ENCODE measurements around the gene NFIB.

NFIB gene

GRCh38 chr9:14340219-14340873 is 26.4 kb upstream of the NFIB start:
- TF ChIP-seq ZNF274 (IDR thresholded peaks at IDR 0.05; ENCODE audit: low read depth, low read length) = no peak
- no peak overlapping the region for H3K4me3 ChIP-seq (ENCODE audit: low read length)

- no peak overlapping the region for H3K4me3 ChIP-seq (ENCODE audit: low read length)
- no peak for TF ChIP-seq ZNF274 (IDR thresholded peaks at IDR 0.05; ENCODE audit: low read depth, low read length)
Observed at GRCh38 chr9:14339746-14340145, 25.8 kb upstream of the NFIB start.

GRCh38 chr9:14337615-14338014 is 23.7 kb upstream of the NFIB start:
- no peak for TF ChIP-seq ZNF274 (IDR thresholded peaks at IDR 0.05; ENCODE audit: low read depth, low read length)
- no peak overlapping the region for H3K4me3 ChIP-seq (ENCODE audit: low read length)

GRCh38 chr9:14336244-14336643 is 22.3 kb upstream of the NFIB start:
- H3K4me3 ChIP-seq (ENCODE audit: low read length) = no peak overlapping the region
- TF ChIP-seq ZNF274 (IDR thresholded peaks at IDR 0.05; ENCODE audit: low read depth, low read length) = no peak

GRCh38 chr9:14331120-14331519 is 17.2 kb upstream of the NFIB start:
- no peak for TF ChIP-seq ZNF274 (IDR thresholded peaks at IDR 0.05; ENCODE audit: low read depth, low read length)

GRCh38 chr9:14327036-14327435 is 13.1 kb upstream of the NFIB start:
- no peak for TF ChIP-seq ZNF274 (IDR thresholded peaks at IDR 0.05; ENCODE audit: low read depth, low read length)
- H3K4me3 ChIP-seq (ENCODE audit: low read length) = no peak overlapping the region

More at GRCh38 chr9:14331120-14331519, 17.2 kb upstream of the NFIB start:
- H3K4me3 ChIP-seq (ENCODE audit: low read length) = no peak overlapping the region

- no peak overlapping the region for H3K4me3 ChIP-seq (ENCODE audit: low read length)
Observed at GRCh38 chr9:14326264-14326826, 12.4 kb upstream of the NFIB start.

GRCh38 chr9:14325147-14325546 is 11.2 kb upstream of the NFIB start:
- H3K4me3 ChIP-seq (ENCODE audit: low read length) = no peak overlapping the region
- TF ChIP-seq ZNF274 (IDR thresholded peaks at IDR 0.05; ENCODE audit: low read depth, low read length) = no peak

More at GRCh38 chr9:14326264-14326826, 12.4 kb upstream of the NFIB start:
- no peak for TF ChIP-seq ZNF274 (IDR thresholded peaks at IDR 0.05; ENCODE audit: low read depth, low read length)

- no peak for TF ChIP-seq ZNF274 (IDR thresholded peaks at IDR 0.05; ENCODE audit: low read depth, low read length)
- no peak overlapping the region for H3K4me3 ChIP-seq (ENCODE audit: low read length)
Observed at GRCh38 chr9:14323985-14324650, 10.2 kb upstream of the NFIB start.

- no peak for TF ChIP-seq ZNF274 (IDR thresholded peaks at IDR 0.05; ENCODE audit: low read depth, low read length)
- peak overlapping the region; percentile 93 for H3K4me3 ChIP-seq (ENCODE audit: low read length)
Observed at GRCh38 chr9:14323083-14323971, 9.4 kb upstream of the NFIB start.

GRCh38 chr9:14322211-14323082 is 8.5 kb upstream of the NFIB start:
- H3K4me3 ChIP-seq (ENCODE audit: low read length) = peak overlapping the region; percentile 93
- no peak for TF ChIP-seq ZNF274 (IDR thresholded peaks at IDR 0.05; ENCODE audit: low read depth, low read length)

- TF ChIP-seq ZNF274 (IDR thresholded peaks at IDR 0.05; ENCODE audit: low read depth, low read length) = no peak
Observed at GRCh38 chr9:14321517-14322130, 7.7 kb upstream of the NFIB start.

More at GRCh38 chr9:14321517-14322130, 7.7 kb upstream of the NFIB start:
- peak overlapping the region; percentile 93 for H3K4me3 ChIP-seq (ENCODE audit: low read length)

All from GM08714 (cell line).